NCI-H774 (cell line): ENCODE measurements around the gene EPN2.

Source experiments
- DNase-seq: peaks from one replicate; lab custom pipeline; 2025; lab: John Stamatoyannopoulos, UW

Gene EPN2

GRCh38 chr17:19294443-19294842 is 57.3 kb downstream of the EPN2 start:
- no peak for DNase-seq

DNA sequence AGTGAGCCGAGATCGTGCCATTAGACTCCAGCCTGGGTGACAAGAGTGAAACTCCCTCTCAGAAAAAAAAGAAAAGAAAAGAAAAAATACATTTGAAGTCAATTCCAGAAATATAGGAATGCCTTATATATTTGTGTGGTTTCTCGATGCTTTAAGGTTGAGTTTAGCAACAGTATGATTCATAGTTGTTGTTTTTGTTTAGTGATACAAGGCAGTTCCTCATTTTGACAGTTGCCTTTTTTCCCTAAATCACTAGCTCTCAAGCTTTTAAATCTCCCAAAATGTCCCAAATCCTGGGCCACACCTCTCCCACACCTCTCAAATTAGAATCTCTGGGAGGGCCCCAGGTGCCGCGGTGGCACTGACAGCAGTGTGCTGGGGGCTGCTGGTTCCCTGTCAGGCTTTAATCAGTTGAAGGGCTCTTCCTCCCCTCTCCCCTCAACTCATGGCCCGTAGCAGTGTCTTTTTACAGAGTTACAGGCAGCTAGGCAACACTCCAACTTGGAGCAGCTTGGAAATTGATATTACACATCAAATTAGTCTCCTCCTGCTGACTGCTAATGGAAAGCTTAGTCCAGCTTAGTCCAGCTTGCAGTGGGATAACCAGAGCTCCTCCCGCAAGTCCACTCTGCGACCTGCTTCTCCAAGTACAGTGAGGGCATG is 58.4 kb downstream of the EPN2 start:
- no peak for DNase-seq

- DNase-seq, result no peak
Observed at GRCh38 chr17:19296786-19297778, 59.9 kb downstream of the EPN2 start.

DNA sequence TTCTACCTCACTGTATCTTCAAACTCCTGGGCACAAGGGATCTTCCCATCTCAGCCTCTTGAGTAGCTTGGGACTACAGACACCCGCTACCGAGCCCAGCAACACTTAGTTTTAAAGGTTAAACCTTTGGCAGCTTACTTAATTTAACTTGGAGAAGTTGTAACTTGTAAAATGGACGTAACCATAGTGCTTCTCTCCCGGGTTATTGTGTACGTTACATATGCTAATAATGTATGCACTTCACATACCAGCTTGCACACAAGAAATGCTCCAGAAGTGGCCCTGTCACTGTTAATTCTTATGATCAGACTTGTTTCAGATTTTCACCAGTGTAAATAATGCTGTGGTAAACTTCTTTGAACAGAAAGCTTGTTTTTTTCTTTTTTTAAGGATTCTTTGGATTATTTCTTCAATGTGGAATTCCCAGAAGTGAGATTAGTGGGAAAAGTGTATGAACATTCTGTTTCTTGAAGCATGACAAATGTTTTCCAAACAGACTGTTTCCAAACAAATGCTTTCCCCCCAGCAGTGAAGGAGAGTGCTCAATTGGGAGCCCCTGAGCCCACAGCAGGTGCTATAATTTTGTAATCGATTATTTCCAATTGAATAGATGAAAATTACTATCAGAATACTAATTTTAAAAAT is 61.5 kb downstream of the EPN2 start:
- DNase-seq, result no peak

- DNase-seq, result no peak
Observed at GRCh38 chr17:19299214-19299747, 62.1 kb downstream of the EPN2 start.

- no peak for DNase-seq
Observed at GRCh38 chr17:19299866-19300265, 62.7 kb downstream of the EPN2 start.

DNA sequence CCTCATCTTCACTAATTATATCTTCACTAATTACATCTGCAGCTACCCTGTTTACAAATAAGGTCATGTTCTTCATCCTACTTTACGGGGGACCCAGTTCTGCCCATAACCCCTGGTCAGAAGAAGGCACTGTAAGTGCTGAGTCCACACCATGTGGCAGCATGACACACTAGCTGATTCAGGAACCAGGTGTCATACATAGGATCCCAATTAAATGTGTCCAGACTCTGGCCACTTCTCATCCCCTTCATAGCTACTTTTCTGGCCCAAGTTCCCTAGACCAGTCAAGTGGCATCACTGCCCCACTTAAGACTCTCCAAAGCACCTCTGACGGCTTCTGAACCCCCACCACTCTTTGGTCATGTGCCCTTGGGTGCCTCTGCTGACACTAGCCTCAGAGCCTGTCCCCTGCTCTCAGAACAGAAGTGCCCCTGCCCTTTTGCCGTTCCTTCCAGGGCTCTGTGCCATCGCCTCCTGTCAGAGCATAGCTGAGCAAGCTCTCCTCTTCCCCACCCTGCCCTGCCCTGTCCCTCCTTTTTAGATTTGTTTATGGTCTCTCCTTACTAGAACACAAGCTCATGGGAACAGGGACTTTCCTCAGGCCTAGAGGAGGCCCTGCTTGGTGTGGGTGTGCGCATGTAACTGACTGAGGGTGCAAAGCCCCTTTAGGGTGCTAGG is 64.2 kb downstream of the EPN2 start:
- no peak for DNase-seq

DNA sequence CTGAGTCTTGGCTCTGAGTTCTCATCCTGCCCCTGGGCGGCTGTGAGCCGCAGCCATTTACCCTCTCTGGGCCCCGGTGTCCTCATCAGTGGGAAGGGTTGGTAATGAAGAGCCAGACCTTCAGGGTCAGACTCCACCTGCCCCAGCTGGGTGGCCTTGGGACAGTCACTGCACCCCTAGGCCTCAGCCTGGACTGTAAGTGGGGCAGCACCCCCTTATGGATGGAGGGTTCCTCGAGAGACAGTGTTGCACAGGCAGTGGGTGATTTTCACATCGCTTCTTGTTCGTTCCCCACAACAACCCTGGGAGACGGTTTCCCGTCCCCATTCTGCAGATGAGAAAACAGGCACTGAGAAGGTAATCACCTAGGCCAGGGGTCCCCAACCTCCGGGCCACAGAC is 64.8 kb downstream of the EPN2 start:
- no peak for DNase-seq

DNA sequence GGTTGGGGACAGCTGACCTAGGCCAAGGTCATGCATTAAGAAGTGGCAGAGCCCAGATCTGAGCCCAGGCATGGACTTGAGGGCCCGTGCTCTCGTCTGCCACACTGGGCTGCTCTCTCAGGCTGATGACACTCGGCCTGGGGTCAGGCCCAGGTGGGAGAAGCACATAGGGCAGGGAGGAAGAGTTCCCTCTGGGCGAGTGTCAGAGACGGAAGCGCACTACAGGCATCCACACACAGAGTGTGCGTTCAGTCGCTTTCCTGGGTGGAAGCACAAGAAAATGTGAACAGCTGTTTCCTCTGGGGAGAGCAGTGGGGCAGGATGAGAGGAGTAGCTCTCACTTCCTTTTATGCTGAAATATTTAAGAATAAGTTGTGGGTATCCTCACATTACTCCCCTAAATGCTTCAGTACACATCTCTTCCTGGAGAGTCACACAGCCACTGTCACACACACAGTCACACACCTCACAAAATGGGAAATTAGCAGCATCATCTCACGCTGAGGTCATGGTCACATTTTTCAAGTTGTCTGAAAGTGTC is 65.7 kb downstream of the EPN2 start:
- no peak for DNase-seq

DNA sequence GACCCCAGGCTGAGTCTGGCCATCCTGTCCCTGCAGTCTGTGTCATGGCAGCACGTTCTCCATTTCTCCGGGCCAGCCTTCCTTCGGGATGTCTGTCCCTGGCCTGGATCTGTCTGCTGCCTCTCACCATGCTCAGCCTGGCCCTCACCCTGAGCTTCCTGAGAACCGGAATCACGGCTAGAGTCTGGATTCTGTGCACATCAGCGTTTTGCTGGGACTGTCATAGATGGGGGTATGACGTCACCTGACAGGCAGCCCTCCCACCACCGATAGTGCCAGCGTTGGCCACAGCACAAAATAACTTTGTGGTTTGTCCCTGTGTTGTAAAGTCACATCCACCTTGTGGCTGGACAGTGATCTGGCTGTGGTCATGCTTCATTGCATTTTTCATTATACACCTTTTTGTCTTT is 66.2 kb downstream of the EPN2 start:
- DNase-seq, result no peak

GRCh38 chr17:19304209-19304608 is 67.0 kb downstream of the EPN2 start:
- no peak for DNase-seq

GRCh38 chr17:19304751-19305150 is 67.6 kb downstream of the EPN2 start:
- DNase-seq, result no peak

DNA sequence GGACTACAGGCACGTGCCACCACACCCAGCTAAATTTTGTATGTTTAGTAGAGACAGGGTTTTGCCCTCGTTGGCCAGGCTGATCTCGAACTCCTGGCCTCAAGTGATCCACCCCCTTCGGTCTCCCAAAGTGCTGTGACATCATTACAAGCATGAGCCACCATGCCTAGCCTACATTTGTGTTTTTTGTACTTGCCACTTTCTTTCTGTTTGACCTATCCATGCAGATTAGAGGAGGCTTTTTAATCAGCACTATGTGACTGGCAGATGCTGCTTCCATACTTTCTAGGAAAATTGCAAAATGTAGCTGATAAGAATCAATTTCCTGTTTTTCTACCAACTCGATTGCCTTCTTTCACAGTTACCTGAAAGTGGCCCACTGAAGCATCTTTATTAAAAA is 68.1 kb downstream of the EPN2 start:
- no peak for DNase-seq

DNA sequence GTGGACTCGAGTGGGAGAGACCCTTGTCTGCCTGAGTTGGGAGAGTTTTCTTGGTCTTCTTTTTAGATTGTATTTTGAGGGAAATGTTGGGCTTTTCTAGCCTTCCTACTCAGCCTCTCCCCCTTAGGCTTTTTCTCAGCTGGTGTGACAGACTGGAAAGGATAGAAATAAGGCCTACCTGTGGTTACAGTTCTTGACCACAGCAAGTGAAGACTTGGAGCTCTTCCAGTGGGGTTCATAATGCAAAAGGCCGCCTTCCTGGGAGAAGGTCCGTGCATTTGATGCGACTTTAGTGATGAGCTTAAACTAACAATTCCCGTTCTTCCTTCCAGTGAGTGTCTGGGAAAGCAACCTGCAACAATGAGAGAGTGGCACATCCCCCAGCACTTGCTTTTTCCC is 68.6 kb downstream of the EPN2 start:
- no peak for DNase-seq

- DNase-seq, result no peak
Observed at GRCh38 chr17:19306160-19307111, 69.3 kb downstream of the EPN2 start.

GRCh38 chr17:19307521-19307920 is 70.4 kb downstream of the EPN2 start:
- no peak for DNase-seq

DNA sequence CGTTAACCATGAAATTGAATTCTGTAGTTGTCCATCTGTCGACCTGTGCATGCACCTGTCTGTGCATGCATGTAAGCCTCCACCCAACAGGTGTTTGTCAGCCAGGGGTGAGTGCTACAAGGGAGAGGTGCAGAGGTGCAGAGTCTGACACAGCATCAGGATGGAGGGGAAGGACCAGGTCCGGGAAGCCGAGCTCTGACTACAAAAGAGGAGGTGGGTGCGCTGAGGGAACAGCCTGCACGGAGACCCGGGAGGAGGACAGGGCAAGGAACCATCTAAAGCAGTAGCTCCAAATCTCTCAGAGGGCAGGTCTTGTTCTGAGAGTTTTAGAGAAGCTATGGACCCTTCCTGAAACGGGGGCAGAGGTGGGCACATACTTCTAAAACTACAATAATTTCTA is 71.2 kb downstream of the EPN2 start:
- no peak for DNase-seq

- DNase-seq, result no peak
Observed at GRCh38 chr17:19309701-19310100, 72.5 kb downstream of the EPN2 start.

- no peak for DNase-seq
Observed at GRCh38 chr17:19310151-19310550, 73.0 kb downstream of the EPN2 start.

DNA sequence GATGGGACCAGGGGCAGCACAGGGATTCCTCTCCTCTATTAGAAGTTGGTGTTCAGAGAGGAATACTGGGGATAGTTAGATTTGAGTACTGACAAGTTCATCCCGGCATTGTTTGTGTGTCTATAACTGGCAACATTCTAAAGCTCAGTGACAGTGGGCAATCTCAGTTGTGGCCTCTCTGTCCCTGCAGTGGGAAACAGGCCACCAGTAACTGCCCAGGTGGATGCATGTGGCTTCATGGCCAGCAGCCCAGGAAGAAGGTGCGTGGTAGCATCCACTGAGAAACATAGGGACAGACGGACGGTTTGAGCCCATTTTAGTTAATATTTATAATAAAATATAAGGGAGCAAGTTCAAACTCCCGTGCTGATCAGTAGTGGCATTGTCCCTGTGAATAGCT is 73.8 kb downstream of the EPN2 start:
- no peak for DNase-seq
